H1 (cell line): ENCODE measurements around the gene SCRN1.

Source experiments
- ATF3 ChIP-seq: IDR thresholded peaks from 2 replicates; pipeline ENCODE4 v1.6.1; 2011; ENCODE audit warnings: low read depth, mild to moderate bottlenecking, low read length; ENCODE audit not compliant: insufficient read depth
- CTCF ChIP-seq, 3 experiments: IDR thresholded peaks; 1 replicate in 2 of 3; 2 replicates in 1 of 3; pipeline versions ENCODE4 v1.5.1 to v1.6.1; 2011; ENCODE audit warnings: low read length in 3 of 3, mild to moderate bottlenecking in 3 of 3, inconsistent platforms in 2 of 3, low read depth in 1 of 3, moderate library complexity in 1 of 3; ENCODE audit not compliant: insufficient read depth in 1 of 3; ENCODE audit errors: control extremely low read depth in 1 of 3
- POLR2A ChIP-seq, 2 experiments: IDR thresholded peaks; 1 replicate in 1 of 2; 2 replicates in 1 of 2; pipeline ENCODE4 v1.6.1; 2011; ENCODE audit warnings: low read depth in 2 of 2, low read length in 2 of 2, mild to moderate bottlenecking in 2 of 2; ENCODE audit errors: control extremely low read depth in 1 of 2
- SP2 ChIP-seq: IDR thresholded peaks from 2 replicates; pipeline ENCODE4 v1.6.1; 2012; ENCODE audit warnings: mild to moderate bottlenecking, low read length, inconsistent platforms
- SUZ12 ChIP-seq: fragments of 200-600 bp; sonication (generic); IDR thresholded peaks from 2 replicates; pipeline ENCODE4 v1.6.1; 2012; ENCODE audit warnings: mild to moderate bottlenecking, inconsistent platforms, low read length, moderate library complexity, mixed read lengths
- TAF1 ChIP-seq: IDR thresholded peaks from 2 replicates; pipeline ENCODE4 v1.6.1; 2011; ENCODE audit warnings: mild to moderate bottlenecking, low read depth, low read length
- YY1 ChIP-seq: IDR thresholded peaks from 2 replicates; pipeline ENCODE4 v1.6.1; 2011; ENCODE audit warnings: low read depth, mild to moderate bottlenecking, low read length
- ZNF274 ChIP-seq: IDR thresholded peaks from 2 replicates; pipeline ENCODE4 v1.7.0; 2012; ENCODE audit warnings: low read length, borderline replicate concordance; ENCODE audit errors: extremely low read depth
- TF ChIP-seq, protein P1 (sequence below): IDR thresholded peaks from 2 replicates; pipeline ENCODE4 v1.6.1; 2012; ENCODE audit warnings: low read length, inconsistent platforms
- TF ChIP-seq, protein P2 (sequence below): IDR thresholded peaks from 2 replicates; pipeline ENCODE4 v1.6.1; 2011; ENCODE audit warnings: low read length, improper control_type of control experiment

DNA sequence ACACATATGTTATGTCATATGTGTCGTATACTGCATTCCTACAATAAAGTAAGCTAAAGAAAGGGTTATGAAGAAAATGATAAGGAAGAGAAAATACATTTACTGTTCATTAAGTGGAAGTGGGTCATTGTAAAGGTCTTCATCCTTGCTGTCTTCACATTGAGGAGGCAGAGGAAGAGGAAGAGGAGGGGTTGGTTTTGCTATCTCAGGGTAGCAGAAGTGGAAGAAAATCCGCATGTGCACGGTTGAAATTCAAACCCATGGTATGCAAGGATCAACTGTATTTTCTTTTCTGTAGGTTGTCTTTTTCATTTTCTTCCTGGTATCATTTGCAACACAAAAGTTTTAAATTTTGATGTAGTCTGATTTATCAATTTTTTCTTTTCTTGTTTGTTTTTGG, 44.9 kb upstream of the SCRN1 start:
- TF ChIP-seq CTCF (IDR thresholded peaks at IDR 0.05; ENCODE audit: control extremely low read depth in 1 of 3, insufficient read depth in 1 of 3, low read depth in 1 of 3, low read length in 3 of 3) (no peak), ZNF274 (no peak), SUZ12 (no peak), YY1 (no peak), TAF1 (no peak), ATF3 (no peak), SP2 (no peak), POLR2A (IDR thresholded peaks at IDR 0.05; ENCODE audit: control extremely low read depth in 1 of 2, low read depth in 2 of 2, low read length in 2 of 2) (no peak)
- TF ChIP-seq, protein P1, sequence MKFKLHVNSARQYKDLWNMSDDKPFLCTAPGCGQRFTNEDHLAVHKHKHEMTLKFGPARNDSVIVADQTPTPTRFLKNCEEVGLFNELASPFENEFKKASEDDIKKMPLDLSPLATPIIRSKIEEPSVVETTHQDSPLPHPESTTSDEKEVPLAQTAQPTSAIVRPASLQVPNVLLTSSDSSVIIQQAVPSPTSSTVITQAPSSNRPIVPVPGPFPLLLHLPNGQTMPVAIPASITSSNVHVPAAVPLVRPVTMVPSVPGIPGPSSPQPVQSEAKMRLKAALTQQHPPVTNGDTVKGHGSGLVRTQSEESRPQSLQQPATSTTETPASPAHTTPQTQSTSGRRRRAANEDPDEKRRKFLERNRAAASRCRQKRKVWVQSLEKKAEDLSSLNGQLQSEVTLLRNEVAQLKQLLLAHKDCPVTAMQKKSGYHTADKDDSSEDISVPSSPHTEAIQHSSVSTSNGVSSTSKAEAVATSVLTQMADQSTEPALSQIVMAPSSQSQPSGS: no peak
- TF ChIP-seq, protein P2, sequence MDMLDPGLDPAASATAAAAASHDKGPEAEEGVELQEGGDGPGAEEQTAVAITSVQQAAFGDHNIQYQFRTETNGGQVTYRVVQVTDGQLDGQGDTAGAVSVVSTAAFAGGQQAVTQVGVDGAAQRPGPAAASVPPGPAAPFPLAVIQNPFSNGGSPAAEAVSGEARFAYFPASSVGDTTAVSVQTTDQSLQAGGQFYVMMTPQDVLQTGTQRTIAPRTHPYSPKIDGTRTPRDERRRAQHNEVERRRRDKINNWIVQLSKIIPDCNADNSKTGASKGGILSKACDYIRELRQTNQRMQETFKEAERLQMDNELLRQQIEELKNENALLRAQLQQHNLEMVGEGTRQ: no peak
